Parathyroid adenoma (tissue), 2 donors: Measurements from ENCODE around the gene CFAP100.

Experiments used
- H2AFZ ChIP-seq: fragments of 300-600 bp; sonication (generic); one replicate; pipeline ENCODE4 v1.7.0; 2017; ENCODE audit warnings: antibody characterized with exemption, mild to moderate bottlenecking
- H3K27ac ChIP-seq: fragments of 300-600 bp; sonication (generic); one replicate; pipeline ENCODE4 v1.7.0; 2017
- H3K27me3 ChIP-seq: fragments of 300-600 bp; sonication (generic); one replicate; pipeline ENCODE4 v1.7.0; 2017; ENCODE audit warnings: low read length; ENCODE audit not compliant: control insufficient read depth, insufficient read depth
- H3K36me3 ChIP-seq: fragments of 300-600 bp; sonication (generic); one replicate; pipeline ENCODE4 v1.7.0; 2017; ENCODE audit warnings: low read length; ENCODE audit not compliant: control insufficient read depth, insufficient read depth
- H3K4me1 ChIP-seq: fragments of 300-600 bp; sonication (generic); one replicate; pipeline ENCODE4 v1.7.0; 2017; ENCODE audit warnings: control low read depth
- H3K4me2 ChIP-seq: fragments of 300-600 bp; sonication (generic); one replicate; pipeline ENCODE4 v1.7.0; 2017; ENCODE audit warnings: low read length
- H3K4me3 ChIP-seq: fragments of 300-600 bp; sonication (generic); one replicate; pipeline ENCODE4 v1.7.0; 2017; ENCODE audit warnings: low read depth, low read length
- H3K79me2 ChIP-seq: fragments of 300-600 bp; sonication (generic); one replicate; pipeline ENCODE4 v1.7.0; 2017; ENCODE audit warnings: control low read depth
- H3K9ac ChIP-seq: fragments of 300-600 bp; sonication (generic); one replicate; pipeline ENCODE4 v1.7.0; 2017; ENCODE audit warnings: mild to moderate bottlenecking
- H3K9me3 ChIP-seq: fragments of 300-600 bp; sonication (generic); one replicate; pipeline ENCODE4 v1.7.0; 2017; ENCODE audit warnings: low read length; ENCODE audit not compliant: control insufficient read depth
- TF ChIP-seq, protein P1 (sequence below): fragments of 300-600 bp; sonication (generic); IDR thresholded peaks from one replicate; pipeline ENCODE4 v1.7.0; 2017; ENCODE audit warnings: antibody characterized with exemption, mild to moderate bottlenecking
- donor health status: primary hyperparathyroidism.

The CFAP100 gene

DNA sequence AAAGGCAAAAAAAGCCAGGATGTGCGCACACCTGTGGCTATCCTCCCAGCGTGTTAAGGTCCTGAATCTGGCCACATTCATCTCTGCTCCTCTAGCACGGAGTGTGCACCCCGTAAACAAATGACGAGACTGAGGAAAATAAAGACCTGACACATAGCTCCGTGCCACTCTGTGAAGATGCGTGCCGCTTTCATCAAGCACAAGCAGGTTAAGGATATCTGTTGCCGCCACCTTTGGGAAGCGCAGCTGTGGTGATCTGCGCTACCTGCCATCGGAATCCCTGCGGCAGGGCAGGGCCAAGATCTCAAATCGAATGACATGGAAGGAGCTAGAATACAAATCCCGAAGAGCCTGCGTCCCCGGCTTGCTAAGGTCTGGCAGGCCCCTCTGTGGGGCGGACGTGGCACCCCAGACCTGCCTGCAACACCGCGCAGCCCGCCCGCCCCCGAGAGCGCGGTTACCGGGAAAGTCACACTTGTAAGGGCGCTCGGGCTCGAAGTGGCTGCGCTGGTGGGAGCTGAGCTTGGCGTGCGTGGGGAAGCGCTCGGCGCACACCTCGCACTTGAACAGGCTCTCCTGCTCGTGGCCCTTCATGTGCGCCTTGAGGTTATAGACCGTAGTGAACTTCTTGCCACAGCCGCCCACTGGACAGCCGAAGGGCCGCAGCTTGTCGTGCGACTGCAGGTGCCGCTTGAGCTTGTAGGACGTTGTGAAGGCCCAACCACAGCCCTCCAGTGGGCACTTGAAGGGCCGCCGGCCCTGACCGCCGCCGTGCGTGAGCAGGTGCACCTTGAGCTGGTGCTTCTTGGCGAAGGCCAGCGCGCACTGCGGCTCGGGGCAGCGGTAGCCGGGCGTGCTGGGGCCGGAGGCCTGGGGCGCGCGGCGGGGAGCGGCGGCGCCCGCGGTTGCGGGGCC is 80.0 kb downstream of the CFAP100 start:
- Histone ChIP-seq H3K27me3 (no peaks in the 10 kb centered on the region), H3K9me3 (no peaks in the 10 kb centered on the region), H3K9ac (peak overlapping the region; percentile 40), H3K36me3 (no peaks in the 10 kb centered on the region), H3K79me2 (peaks cover 39% of the 10 kb centered on the region), H2AFZ (peak overlapping the region; percentile 92), H3K27ac (peak overlapping the region; percentile 80), H3K4me3 (peak overlapping the region; percentile 62), H3K4me2 (peak overlapping the region; percentile 78), H3K4me1 (peaks cover 22% of the 10 kb centered on the region)
- TF ChIP-seq, protein P1, sequence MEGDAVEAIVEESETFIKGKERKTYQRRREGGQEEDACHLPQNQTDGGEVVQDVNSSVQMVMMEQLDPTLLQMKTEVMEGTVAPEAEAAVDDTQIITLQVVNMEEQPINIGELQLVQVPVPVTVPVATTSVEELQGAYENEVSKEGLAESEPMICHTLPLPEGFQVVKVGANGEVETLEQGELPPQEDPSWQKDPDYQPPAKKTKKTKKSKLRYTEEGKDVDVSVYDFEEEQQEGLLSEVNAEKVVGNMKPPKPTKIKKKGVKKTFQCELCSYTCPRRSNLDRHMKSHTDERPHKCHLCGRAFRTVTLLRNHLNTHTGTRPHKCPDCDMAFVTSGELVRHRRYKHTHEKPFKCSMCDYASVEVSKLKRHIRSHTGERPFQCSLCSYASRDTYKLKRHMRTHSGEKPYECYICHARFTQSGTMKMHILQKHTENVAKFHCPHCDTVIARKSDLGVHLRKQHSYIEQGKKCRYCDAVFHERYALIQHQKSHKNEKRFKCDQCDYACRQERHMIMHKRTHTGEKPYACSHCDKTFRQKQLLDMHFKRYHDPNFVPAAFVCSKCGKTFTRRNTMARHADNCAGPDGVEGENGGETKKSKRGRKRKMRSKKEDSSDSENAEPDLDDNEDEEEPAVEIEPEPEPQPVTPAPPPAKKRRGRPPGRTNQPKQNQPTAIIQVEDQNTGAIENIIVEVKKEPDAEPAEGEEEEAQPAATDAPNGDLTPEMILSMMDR = no peak

DNA sequence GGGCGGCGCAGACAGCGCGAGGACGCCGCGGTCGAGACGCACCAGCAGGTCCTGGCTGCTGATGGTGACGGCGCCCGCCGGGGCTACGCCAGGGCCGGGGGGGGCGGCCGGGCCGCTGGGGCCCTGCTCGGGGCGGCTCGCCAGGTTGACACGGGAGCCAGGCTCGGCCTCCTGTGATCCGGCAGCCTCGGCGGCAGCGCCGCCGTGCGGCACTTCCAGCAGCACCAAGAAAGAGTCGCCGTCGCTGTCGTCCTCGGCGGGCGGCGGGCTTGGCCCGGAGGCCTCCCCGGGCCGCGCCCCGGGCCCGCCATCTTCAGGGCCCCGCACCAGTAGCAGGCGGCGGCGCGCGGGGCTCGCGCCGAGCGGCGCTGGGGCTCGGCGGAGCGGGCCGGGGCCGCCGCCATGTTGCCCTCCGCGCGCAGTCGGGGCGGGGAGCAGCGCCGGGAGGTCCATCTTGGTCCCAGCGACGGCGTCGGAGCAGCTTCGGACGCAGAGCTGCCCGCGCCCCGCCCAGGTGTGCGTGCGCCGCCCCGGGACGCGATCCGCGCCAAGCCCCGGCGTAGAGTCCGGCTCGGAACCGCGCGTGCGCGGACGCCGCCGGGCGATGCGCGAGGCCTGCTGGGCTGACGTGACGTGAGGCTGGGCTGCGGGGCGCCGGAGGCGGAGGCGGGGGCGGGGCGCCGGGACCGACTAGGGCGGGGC is 80.9 kb downstream of the CFAP100 start, which contains the start of gene ZXDC:
Gene ZXDC (minus strand): TSS at position 479 of the 702 bp plus-strand sequence. CDS start 26 bp downstream, at position 453.
- H3K27ac ChIP-seq = peak within 1 kb of the TSS; percentile 82
- H3K27me3 ChIP-seq = no peaks in the 10 kb centered on the region
- peaks cover 22% of the 10 kb centered on the region for H3K4me1 ChIP-seq
- no peaks in the 10 kb centered on the region for H3K9me3 ChIP-seq
- H3K4me3 ChIP-seq = peak within 1 kb of the TSS; percentile 78
- H2AFZ ChIP-seq = peak within 1 kb of the TSS; percentile 100
- TF ChIP-seq, protein P1 = no peak
- peak within 1 kb of the TSS; percentile 72 for H3K9ac ChIP-seq
- no peaks in the 10 kb centered on the region for H3K36me3 ChIP-seq
- H3K79me2 ChIP-seq = peaks cover 31% of the 10 kb centered on the region
- H3K4me2 ChIP-seq = peak within 1 kb of the TSS; percentile 89

DNA sequence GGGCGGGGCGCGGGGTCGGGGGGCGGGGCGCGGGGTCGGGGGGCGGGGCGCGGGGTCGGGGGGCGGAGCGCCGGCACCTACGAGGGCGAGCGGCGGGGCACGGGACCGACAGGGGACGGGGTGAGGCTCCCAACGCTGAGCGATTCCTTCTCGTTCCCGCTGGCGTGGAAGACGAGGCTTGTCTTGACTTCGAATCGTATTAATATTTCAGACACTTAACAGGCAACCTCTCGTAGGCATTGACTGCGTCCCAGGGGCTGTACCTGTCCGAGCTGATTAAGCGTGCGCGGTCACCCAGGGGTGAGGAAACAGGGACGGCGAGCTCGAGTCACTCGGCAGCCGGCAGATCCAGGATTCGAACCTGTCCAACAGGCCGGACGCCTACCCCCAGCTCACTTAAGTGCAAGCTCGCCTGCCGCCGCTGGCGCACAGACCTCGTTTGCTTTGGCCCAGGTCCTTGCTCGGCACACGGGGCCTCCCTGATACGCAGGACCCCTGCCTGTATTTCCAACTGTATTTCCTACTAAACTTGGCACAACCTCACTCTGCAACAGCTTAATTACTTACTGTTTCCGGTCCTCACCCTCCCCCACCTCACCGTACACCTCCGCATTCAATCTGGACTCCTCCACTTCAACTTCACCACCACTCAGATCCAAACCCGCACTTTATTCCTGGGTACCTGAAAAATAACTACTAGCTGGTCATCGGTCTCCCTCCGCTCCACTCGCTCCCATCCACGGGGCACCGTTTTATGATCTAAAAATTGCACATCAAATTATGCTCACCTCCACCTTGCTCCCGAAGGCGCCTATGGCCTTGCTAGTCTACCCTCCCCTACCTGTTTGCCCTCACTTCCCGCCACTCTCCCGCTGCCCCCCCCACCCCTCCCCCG is 81.7 kb downstream of the CFAP100 start:
- TF ChIP-seq, protein P1 = no peak
- Histone ChIP-seq H3K4me3 (peak overlapping the region; percentile 78), H3K9ac (peak overlapping the region; percentile 72), H3K79me2 (peaks cover 24% of the 10 kb centered on the region), H3K27ac (peak overlapping the region; percentile 82), H3K9me3 (no peaks in the 10 kb centered on the region), H3K4me1 (peaks cover 22% of the 10 kb centered on the region), H3K4me2 (peak overlapping the region; percentile 89), H3K36me3 (no peaks in the 10 kb centered on the region), H3K27me3 (no peaks in the 10 kb centered on the region), H2AFZ (peak overlapping the region; percentile 100)

DNA sequence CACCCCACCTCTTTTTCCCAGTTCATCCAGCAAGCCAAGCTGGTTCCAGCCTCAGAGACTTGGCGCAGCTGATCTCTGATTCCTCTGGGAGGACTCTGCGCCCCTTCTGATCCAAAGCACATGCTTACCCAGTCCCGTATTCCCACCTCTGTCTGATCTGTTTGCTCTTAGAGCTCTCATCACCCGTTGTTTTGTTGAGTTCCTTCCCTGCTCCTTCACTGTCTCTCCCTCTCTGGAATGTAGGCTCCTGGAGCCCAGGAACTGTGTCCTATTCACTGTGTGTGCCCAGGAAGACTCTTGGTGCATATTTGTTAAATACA is 82.3 kb downstream of the CFAP100 start:
- H3K4me1 ChIP-seq = peaks cover 22% of the 10 kb centered on the region
- H3K27ac ChIP-seq = no peak overlapping the region

More for the DNA sequence above, 82.3 kb downstream of the CFAP100 start:
- Histone ChIP-seq H3K4me2 (no peak overlapping the region), H3K27me3 (no peaks in the 10 kb centered on the region), H3K36me3 (no peaks in the 10 kb centered on the region), H3K79me2 (peaks cover 22% of the 10 kb centered on the region), H3K4me3 (no peak overlapping the region), H3K9ac (no peak overlapping the region), H2AFZ (no peak overlapping the region), H3K9me3 (no peaks in the 10 kb centered on the region)
- TF ChIP-seq, protein P1 = no peak
